Measurements from ENCODE around the gene MYMX. TPM values are rescaled to one million over a fixed set of nuclear protein-coding genes. Genes with fewer than 3 reads are reported as not detected.

Gene MYMX
- total RNA-seq, 1 donor from 2014 or later = not detected

DNA sequence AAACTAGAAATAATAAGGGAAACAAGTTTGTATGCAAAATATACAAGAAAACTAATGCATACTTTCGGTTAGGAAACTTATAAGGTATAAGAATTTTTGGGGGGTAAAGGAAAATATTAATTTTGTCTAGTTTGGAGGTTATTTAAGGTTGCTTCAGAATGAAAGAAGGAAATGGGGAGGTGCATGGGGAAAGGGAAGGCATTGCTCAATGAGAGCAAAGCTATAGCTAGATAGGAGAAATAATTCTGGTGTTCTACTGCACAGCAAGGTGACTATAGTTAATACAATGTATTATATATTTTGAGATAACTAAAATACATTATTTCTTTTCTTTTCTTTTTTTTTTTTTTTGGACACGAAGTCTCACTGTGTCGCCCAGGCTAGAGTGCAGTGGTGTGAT, 5.4 kb upstream of the MYMX start:
- H3K27me3 Mint-ChIP-seq (ENCODE audit: unreplicated experiment) = peaks cover 6% of the 10 kb centered on the region
- no peak for DNase-seq (ENCODE audit: extremely low spot score, unreplicated experiment)
- no peak overlapping the region for H3K4me3 Mint-ChIP-seq (ENCODE audit: unreplicated experiment)

DNA sequence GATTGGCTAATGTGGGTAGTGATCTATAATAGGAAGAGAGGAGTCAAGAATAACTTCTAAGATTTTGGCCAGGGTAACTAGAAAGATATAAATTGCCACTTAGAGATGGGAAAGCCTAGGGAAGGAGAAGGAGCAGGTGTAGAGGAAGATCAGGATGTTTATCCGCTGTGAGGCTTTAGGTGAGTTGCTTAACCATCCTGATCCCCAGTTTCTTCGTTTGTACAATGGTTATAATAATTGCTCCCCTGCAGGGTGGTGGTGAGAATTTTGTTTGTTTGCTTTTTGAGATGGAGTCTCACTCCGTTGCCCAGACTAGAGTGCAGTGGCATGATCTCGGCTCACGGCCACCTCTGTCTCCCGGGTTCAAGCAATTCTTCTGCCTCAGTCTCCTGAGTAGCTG, 2.4 kb upstream of the MYMX start:
- no peaks in the 10 kb centered on the region for H3K36me3 Mint-ChIP-seq (ENCODE audit: unreplicated experiment)
- H3K4me3 Mint-ChIP-seq (ENCODE audit: unreplicated experiment) = no peak overlapping the region
- peaks cover 6% of the 10 kb centered on the region for H3K27me3 Mint-ChIP-seq (ENCODE audit: unreplicated experiment)
- peaks cover 27% of the 10 kb centered on the region for H3K4me1 Mint-ChIP-seq (ENCODE audit: unreplicated experiment)
- H3K9me3 Mint-ChIP-seq (ENCODE audit: unreplicated experiment) = no peaks in the 10 kb centered on the region
- TF ChIP-seq, protein P1, sequence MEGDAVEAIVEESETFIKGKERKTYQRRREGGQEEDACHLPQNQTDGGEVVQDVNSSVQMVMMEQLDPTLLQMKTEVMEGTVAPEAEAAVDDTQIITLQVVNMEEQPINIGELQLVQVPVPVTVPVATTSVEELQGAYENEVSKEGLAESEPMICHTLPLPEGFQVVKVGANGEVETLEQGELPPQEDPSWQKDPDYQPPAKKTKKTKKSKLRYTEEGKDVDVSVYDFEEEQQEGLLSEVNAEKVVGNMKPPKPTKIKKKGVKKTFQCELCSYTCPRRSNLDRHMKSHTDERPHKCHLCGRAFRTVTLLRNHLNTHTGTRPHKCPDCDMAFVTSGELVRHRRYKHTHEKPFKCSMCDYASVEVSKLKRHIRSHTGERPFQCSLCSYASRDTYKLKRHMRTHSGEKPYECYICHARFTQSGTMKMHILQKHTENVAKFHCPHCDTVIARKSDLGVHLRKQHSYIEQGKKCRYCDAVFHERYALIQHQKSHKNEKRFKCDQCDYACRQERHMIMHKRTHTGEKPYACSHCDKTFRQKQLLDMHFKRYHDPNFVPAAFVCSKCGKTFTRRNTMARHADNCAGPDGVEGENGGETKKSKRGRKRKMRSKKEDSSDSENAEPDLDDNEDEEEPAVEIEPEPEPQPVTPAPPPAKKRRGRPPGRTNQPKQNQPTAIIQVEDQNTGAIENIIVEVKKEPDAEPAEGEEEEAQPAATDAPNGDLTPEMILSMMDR (IDR thresholded peaks at IDR 0.05) = no peak
- no peak for DNase-seq (ENCODE audit: extremely low spot score, unreplicated experiment)
- H3K27ac Mint-ChIP-seq (ENCODE audit: unreplicated experiment) = no peak overlapping the region

More for the DNA sequence above, 5.4 kb upstream of the MYMX start:
- Mint-ChIP-seq H3K4me1 (ENCODE audit: unreplicated experiment) (no peaks in the 10 kb centered on the region), H3K36me3 (ENCODE audit: unreplicated experiment) (peaks cover 2% of the 10 kb centered on the region), H3K9me3 (ENCODE audit: unreplicated experiment) (no peaks in the 10 kb centered on the region), H3K27ac (ENCODE audit: unreplicated experiment) (no peak overlapping the region)
- TF ChIP-seq, protein P1 (IDR thresholded peaks at IDR 0.05) = no peak

DNA sequence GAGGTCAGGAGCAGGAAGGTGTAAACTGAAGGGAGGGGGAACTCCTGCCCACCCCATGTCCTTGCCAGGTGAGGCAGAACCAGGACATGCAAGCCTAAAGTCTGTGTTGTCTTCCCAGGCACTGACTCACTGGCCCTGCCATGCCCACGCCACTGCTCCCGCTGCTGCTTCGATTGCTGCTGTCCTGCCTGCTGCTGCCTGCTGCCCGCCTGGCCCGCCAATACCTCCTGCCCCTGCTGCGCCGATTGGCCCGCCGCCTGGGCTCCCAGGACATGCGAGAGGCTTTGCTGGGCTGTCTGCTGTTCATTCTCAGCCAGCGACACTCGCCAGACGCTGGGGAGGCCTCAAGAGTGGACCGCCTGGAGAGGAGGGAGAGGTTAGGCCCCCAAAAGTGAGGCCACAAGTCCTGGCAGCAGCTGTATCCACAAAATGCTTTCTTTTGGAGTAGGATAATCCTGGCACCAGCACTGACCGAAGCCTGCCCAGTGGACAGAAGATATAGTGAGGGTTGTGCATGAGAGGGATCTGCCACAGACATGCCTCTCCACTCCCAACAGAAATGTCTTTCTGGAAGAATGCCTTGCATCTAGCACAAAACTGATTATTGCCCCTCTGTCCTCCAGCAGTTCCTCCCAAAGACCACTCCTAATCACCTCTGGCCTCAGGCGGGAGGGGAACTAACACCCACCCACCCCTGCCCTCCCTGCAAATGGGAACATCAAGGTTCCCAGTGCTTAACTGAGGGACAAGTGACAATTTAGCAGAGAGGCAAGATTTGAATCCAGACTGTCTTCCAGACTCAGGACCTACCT, 812 bp downstream of the MYMX start:
- Mint-ChIP-seq H3K4me3 (ENCODE audit: unreplicated experiment) (no peak overlapping the region), H3K27ac (ENCODE audit: unreplicated experiment) (peak overlapping the region; percentile 94), H3K4me1 (ENCODE audit: unreplicated experiment) (peaks cover 51% of the 10 kb centered on the region), H3K27me3 (ENCODE audit: unreplicated experiment) (peaks cover 6% of the 10 kb centered on the region), H3K36me3 (ENCODE audit: unreplicated experiment) (no peaks in the 10 kb centered on the region), H3K9me3 (ENCODE audit: unreplicated experiment) (no peaks in the 10 kb centered on the region)
- DNase-seq (ENCODE audit: extremely low spot score, unreplicated experiment) = no peak
- TF ChIP-seq, protein P1 (IDR thresholded peaks at IDR 0.05) = no peak

DNA sequence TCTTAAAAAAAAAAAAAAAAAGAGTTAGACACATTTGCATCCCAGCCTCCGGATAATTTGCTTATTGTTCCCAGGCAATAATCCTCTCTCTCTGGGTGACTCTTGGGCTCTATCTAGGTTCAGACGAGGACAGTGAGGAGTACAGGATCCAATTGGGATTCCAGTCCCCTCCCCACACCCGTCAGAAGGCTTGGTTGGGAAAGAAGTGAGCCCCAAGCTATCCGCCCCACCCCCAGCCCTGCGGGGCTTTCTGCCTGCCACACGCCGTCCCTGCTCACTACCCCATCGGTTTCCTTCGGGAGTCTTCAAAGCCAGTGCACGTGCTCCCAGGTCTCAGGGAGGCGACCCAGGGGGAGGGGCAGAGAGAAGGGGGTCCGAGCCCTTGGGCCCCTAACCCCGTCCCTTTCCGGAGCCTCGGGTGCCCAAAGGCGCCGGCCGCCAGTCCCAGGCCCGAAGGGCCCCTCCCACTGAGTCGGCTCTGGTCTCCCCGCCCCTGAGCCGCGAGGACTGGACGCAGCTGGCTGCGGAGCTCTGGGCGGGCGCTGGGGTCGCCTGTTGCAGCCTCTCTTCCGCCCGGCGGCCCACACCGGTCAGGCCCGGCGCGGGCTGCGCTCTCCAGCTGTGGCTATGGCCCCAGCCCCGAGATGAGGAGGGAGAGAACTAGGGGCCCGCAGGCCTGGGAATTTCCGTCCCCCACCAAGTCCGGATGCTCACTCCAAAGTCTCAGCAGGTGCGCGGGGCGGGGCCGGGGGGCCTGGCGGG, 2.5 kb downstream of the MYMX start:
- Mint-ChIP-seq H3K4me1 (ENCODE audit: unreplicated experiment) (peaks cover 61% of the 10 kb centered on the region), H3K36me3 (ENCODE audit: unreplicated experiment) (no peaks in the 10 kb centered on the region), H3K27ac (ENCODE audit: unreplicated experiment) (peak overlapping the region; percentile 94), H3K4me3 (ENCODE audit: unreplicated experiment) (peak overlapping the region; percentile 75), H3K9me3 (ENCODE audit: unreplicated experiment) (no peaks in the 10 kb centered on the region), H3K27me3 (ENCODE audit: unreplicated experiment) (peaks cover 2% of the 10 kb centered on the region)
- peak; percentile 93 for DNase-seq (ENCODE audit: extremely low spot score, unreplicated experiment)
- TF ChIP-seq, protein P1 (IDR thresholded peaks at IDR 0.05) = no peak
